ENCODE data around the gene HACL1.

Gene HACL1

DNA sequence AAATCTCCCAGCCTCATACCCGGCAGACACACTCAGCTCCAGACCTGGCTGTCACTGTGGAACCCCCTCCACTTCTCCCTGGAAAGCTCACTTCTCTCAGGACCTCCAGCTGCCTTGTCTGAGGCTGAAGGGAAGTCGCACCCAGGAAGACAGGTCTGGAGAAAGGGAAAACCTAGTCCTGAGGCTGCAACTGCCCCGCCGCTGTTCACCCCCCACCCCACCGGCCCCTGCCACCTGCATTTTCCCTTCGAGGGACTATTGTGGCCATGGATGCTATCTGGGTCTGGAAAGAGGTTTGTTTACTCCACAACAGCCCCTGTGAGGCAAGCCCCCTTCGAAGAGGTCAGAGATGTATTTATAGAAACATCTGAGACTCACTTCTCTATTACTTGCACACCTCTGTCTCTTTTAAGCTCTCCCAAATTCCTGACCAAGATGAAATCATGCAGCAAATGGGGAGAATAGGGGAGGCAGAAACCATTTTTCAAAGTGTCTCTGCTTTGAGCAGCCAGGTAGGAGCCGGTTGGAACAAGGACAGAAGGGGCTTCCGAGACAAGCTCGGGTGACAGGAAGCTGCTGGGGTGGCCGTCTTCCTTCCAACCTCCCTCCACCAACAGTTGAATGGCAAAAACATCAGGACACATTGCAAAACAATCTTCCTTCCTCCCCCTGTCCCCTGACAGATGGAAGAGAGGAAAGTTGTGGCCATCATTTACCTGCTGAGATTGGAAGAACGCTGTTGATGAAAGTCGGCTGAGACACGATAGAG, 80.4 kb downstream of the HACL1 start:
- TF ChIP-seq, protein P1, sequence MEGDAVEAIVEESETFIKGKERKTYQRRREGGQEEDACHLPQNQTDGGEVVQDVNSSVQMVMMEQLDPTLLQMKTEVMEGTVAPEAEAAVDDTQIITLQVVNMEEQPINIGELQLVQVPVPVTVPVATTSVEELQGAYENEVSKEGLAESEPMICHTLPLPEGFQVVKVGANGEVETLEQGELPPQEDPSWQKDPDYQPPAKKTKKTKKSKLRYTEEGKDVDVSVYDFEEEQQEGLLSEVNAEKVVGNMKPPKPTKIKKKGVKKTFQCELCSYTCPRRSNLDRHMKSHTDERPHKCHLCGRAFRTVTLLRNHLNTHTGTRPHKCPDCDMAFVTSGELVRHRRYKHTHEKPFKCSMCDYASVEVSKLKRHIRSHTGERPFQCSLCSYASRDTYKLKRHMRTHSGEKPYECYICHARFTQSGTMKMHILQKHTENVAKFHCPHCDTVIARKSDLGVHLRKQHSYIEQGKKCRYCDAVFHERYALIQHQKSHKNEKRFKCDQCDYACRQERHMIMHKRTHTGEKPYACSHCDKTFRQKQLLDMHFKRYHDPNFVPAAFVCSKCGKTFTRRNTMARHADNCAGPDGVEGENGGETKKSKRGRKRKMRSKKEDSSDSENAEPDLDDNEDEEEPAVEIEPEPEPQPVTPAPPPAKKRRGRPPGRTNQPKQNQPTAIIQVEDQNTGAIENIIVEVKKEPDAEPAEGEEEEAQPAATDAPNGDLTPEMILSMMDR (IDR thresholded peaks at IDR 0.05; ENCODE audit: low read depth, low read length) = no peak
- no peak for DNase-seq (ENCODE audit: low read depth in 2 of 2)
- H3K4me3 ChIP-seq (replicated peaks in 1 of 2; ENCODE audit: low read depth in 2 of 2, low read length in 2 of 2) = no peak overlapping the region

DNA sequence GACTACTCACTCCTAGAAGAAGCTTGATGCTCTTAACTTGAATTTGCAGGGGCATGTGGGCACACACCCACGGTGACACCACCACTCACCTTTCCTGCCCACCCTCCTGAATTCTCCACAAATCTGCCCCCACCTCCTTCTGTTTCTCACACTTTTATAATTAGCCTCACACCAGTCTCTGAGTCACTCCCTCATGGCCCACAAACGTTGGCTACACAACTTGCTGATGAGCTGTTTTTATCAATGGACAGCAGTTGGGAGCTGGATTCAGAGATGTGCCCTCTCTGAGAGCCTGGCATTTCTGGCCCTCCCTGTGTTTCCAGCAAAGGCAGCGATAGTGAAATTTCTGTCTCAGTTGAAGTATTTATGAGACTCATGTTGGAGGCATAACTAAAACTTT, 81.2 kb downstream of the HACL1 start:
- H3K4me3 ChIP-seq (replicated peaks in 1 of 2; ENCODE audit: low read depth in 2 of 2, low read length in 2 of 2) = no peak overlapping the region
- no peak for DNase-seq (ENCODE audit: low read depth in 2 of 2)
- TF ChIP-seq, protein P1 (IDR thresholded peaks at IDR 0.05; ENCODE audit: low read depth, low read length) = no peak

GRCh38 chr3:15519096-15519495, 82.3 kb downstream of the HACL1 start:
- TF ChIP-seq, protein P1 (IDR thresholded peaks at IDR 0.05; ENCODE audit: low read depth, low read length) = no peak
- no peak overlapping the region for H3K4me3 ChIP-seq (replicated peaks in 1 of 2; ENCODE audit: low read depth in 2 of 2, low read length in 2 of 2)

GRCh38 chr3:15514663-15515340, 86.6 kb downstream of the HACL1 start:
- DNase-seq (ENCODE audit: low read depth in 2 of 2) = no peak
- TF ChIP-seq, protein P1 (IDR thresholded peaks at IDR 0.05; ENCODE audit: low read depth, low read length) = no peak
- no peak overlapping the region for H3K4me3 ChIP-seq (replicated peaks in 1 of 2; ENCODE audit: low read depth in 2 of 2, low read length in 2 of 2)

More at GRCh38 chr3:15519096-15519495, 82.3 kb downstream of the HACL1 start:
- DNase-seq (ENCODE audit: low read depth in 2 of 2) = no peak

DNA sequence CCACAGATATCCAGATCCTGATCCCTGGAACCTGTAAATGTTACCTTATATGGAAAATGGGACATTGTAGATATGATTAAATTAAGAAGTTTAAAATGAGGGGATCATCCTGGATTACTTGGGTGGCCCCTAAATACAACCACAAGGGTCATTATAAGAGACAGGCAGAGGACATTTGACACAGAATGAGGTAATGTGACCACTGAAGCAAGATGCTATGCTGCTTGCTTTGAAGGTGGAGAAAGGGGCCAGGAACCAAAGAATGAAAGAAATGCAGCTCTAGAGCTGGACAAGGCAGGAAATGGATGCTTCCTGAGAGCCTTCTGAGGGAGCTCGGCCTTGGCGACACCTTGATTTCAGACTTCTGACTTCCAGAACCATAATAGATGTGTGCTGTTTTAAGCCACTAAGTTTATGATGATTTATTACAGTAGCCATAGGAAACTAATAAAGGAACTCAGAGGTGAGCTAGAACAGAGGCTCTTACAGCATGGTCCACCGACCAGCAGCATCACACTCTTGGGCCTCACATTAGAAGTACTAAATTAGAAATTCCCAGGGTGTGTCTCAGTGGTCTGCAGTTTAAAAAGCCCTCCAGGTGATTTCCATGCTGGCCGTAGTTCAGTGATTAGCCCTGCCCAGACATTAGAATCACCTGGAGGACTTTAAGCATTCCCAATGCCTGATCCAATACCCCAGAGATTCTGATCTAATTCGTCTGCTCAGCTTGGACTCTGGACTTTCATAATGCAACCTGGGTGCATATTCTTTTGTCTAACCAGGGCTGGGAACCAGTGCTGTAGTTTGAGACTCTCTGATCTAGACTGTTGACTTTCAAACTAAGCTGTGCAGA, 87.3 kb downstream of the HACL1 start:
- H3K4me3 ChIP-seq (replicated peaks in 1 of 2; ENCODE audit: low read depth in 2 of 2, low read length in 2 of 2) = no peak overlapping the region

GRCh38 chr3:15513116-15513515, 88.3 kb downstream of the HACL1 start:
- no peak overlapping the region for H3K4me3 ChIP-seq (replicated peaks in 1 of 2; ENCODE audit: low read depth in 2 of 2, low read length in 2 of 2)
- TF ChIP-seq, protein P1 (IDR thresholded peaks at IDR 0.05; ENCODE audit: low read depth, low read length) = no peak
- DNase-seq (ENCODE audit: low read depth in 2 of 2) = no peak

More for the DNA sequence above, 87.3 kb downstream of the HACL1 start:
- no peak for DNase-seq (ENCODE audit: low read depth in 2 of 2)
- TF ChIP-seq, protein P1 (IDR thresholded peaks at IDR 0.05; ENCODE audit: low read depth, low read length) = no peak
